ENCODE data around the gene MRPS25.

MRPS25 gene

GRCh38 chr3:15086699-15087098 is 21.6 kb upstream of the MRPS25 start:
- DNase-seq (ENCODE audit: low read depth) = no peak
- no peak for TF ChIP-seq CTCF (IDR thresholded peaks at IDR 0.05; ENCODE audit: low read depth, low read length, missing control alignments)
- in situ Hi-C loops (cut with HindIII; ENCODE audit: low sequenced_read_pairs) = no loop called here
- no peak overlapping the region for H3K4me3 ChIP-seq (ENCODE audit: low read depth, low read length)

GRCh38 chr3:15086263-15086662 is 21.1 kb upstream of the MRPS25 start:
- TF ChIP-seq CTCF (IDR thresholded peaks at IDR 0.05; ENCODE audit: low read depth, low read length, missing control alignments) = no peak
- H3K4me3 ChIP-seq (ENCODE audit: low read depth, low read length) = no peak overlapping the region
- no peak for DNase-seq (ENCODE audit: low read depth)
- in situ Hi-C loops (cut with HindIII; ENCODE audit: low sequenced_read_pairs) = no loop called here

GRCh38 chr3:15083252-15083651 is 18.1 kb upstream of the MRPS25 start:
- no peak overlapping the region for H3K4me3 ChIP-seq (ENCODE audit: low read depth, low read length)
- no peak for TF ChIP-seq CTCF (IDR thresholded peaks at IDR 0.05; ENCODE audit: low read depth, low read length, missing control alignments)
- in situ Hi-C loops (cut with HindIII; ENCODE audit: low sequenced_read_pairs) = no loop called here
- DNase-seq (ENCODE audit: low read depth) = no peak

- in situ Hi-C loops (cut with HindIII; ENCODE audit: low sequenced_read_pairs) = no loop called here
- TF ChIP-seq CTCF (IDR thresholded peaks at IDR 0.05; ENCODE audit: low read depth, low read length, missing control alignments) = no peak
- H3K4me3 ChIP-seq (ENCODE audit: low read depth, low read length) = no peak overlapping the region
- no peak for DNase-seq (ENCODE audit: low read depth)
Measured at GRCh38 chr3:15081960-15082664, 17.0 kb upstream of the MRPS25 start.

GRCh38 chr3:15079091-15079490 is 14.0 kb upstream of the MRPS25 start:
- DNase-seq (ENCODE audit: low read depth) = no peak
- H3K4me3 ChIP-seq (ENCODE audit: low read depth, low read length) = no peak overlapping the region
- in situ Hi-C loops (cut with HindIII; ENCODE audit: low sequenced_read_pairs) = no loop called here
- no peak for TF ChIP-seq CTCF (IDR thresholded peaks at IDR 0.05; ENCODE audit: low read depth, low read length, missing control alignments)

GRCh38 chr3:15074500-15074899 is 9.4 kb upstream of the MRPS25 start:
- no peak for TF ChIP-seq CTCF (IDR thresholded peaks at IDR 0.05; ENCODE audit: low read depth, low read length, missing control alignments)
- DNase-seq (ENCODE audit: low read depth) = no peak
- in situ Hi-C loops (cut with HindIII; ENCODE audit: low sequenced_read_pairs) = no loop called here
- no peak overlapping the region for H3K4me3 ChIP-seq (ENCODE audit: low read depth, low read length)
